ENCODE measurements around the gene ANKS1B. TPM values are rescaled to one million over a fixed set of nuclear protein-coding genes. Genes with fewer than 3 reads are reported as not detected.
"Not testable (repeated sequence)": the region's sequence is repeated elsewhere in the genome, so short reads cannot be mapped to it uniquely, and the experiment has no call there.

The ANKS1B gene
- polyA plus RNA-seq, 1 experiment, result 0.27 TPM

- Histone ChIP-seq H3K36me3 (ENCODE audit: control insufficient read depth, insufficient read depth, low read length) (no peaks in the 10 kb centered on the region), H3K4me3 (ENCODE audit: low read depth, low read length) (no peak overlapping the region), H3K27me3 (ENCODE audit: control insufficient read depth, insufficient read depth, low read length) (no peaks in the 10 kb centered on the region)
- no peak for TF ChIP-seq CTCF (IDR thresholded peaks at IDR 0.05; ENCODE audit: insufficient read depth, low read depth, low read length)
- ChIA-PET CTCF (no interaction called here), POLR2A (no interaction called here)
- no peak for DNase-seq (ENCODE audit: low read depth)
Observed at GRCh38 chr12:99036566-99036965, 948.2 kb downstream of the ANKS1B start.

- no peak for TF ChIP-seq CTCF (IDR thresholded peaks at IDR 0.05; ENCODE audit: insufficient read depth, low read depth, low read length)
- CTCF ChIA-PET, result no interaction called here
- POLR2A ChIA-PET, result no interaction called here
- DNase-seq (ENCODE audit: low read depth), result no peak
- H3K36me3 ChIP-seq (ENCODE audit: control insufficient read depth, insufficient read depth, low read length), result no peaks in the 10 kb centered on the region
- no peak overlapping the region for H3K4me3 ChIP-seq (ENCODE audit: low read depth, low read length)
- no peaks in the 10 kb centered on the region for H3K27me3 ChIP-seq (ENCODE audit: control insufficient read depth, insufficient read depth, low read length)
Observed at GRCh38 chr12:99035803-99036202, 948.9 kb downstream of the ANKS1B start.

GRCh38 chr12:99034201-99034600 is 950.5 kb downstream of the ANKS1B start:
- H3K4me3 ChIP-seq (ENCODE audit: low read depth, low read length); H3K27me3 ChIP-seq (ENCODE audit: control insufficient read depth, insufficient read depth, low read length); H3K36me3 ChIP-seq (ENCODE audit: control insufficient read depth, insufficient read depth, low read length); POLR2A ChIA-PET; DNase-seq (ENCODE audit: low read depth): not testable (repeated sequence)
- CTCF ChIA-PET, result interaction anchor here (0.9 to 1.0 kb wide), 2 partner anchors 9 to 733 kb away, joined by 3 to 4 read pairs; no protein-coding TSS in a partner anchor

GRCh38 chr12:99029511-99030271 is 955.0 kb downstream of the ANKS1B start:
- TF ChIP-seq CTCF (IDR thresholded peaks at IDR 0.05; ENCODE audit: insufficient read depth, low read depth, low read length), result no peak
- Histone ChIP-seq H3K36me3 (ENCODE audit: control insufficient read depth, insufficient read depth, low read length) (no peaks in the 10 kb centered on the region), H3K4me3 (ENCODE audit: low read depth, low read length) (no peak overlapping the region), H3K27me3 (ENCODE audit: control insufficient read depth, insufficient read depth, low read length) (no peaks in the 10 kb centered on the region)
- ChIA-PET CTCF (no interaction called here), POLR2A (no interaction called here)
- no peak for DNase-seq (ENCODE audit: low read depth)

GRCh38 chr12:99027461-99027860 is 957.3 kb downstream of the ANKS1B start:
- Histone ChIP-seq H3K27me3 (ENCODE audit: control insufficient read depth, insufficient read depth, low read length) (no peaks in the 10 kb centered on the region), H3K36me3 (ENCODE audit: control insufficient read depth, insufficient read depth, low read length) (no peaks in the 10 kb centered on the region), H3K4me3 (ENCODE audit: low read depth, low read length) (no peak overlapping the region)
- TF ChIP-seq CTCF (IDR thresholded peaks at IDR 0.05; ENCODE audit: insufficient read depth, low read depth, low read length), result no peak
- CTCF ChIA-PET, result no interaction called here
- no peak for DNase-seq (ENCODE audit: low read depth)
- POLR2A ChIA-PET, result no interaction called here

GRCh38 chr12:99027055-99027393 is 957.7 kb downstream of the ANKS1B start:
- ChIA-PET CTCF (no interaction called here), POLR2A (no interaction called here)
- no peak for TF ChIP-seq CTCF (IDR thresholded peaks at IDR 0.05; ENCODE audit: insufficient read depth, low read depth, low read length)
- no peak for DNase-seq (ENCODE audit: low read depth)
- Histone ChIP-seq H3K4me3 (ENCODE audit: low read depth, low read length) (no peak overlapping the region), H3K27me3 (ENCODE audit: control insufficient read depth, insufficient read depth, low read length) (no peaks in the 10 kb centered on the region), H3K36me3 (ENCODE audit: control insufficient read depth, insufficient read depth, low read length) (no peaks in the 10 kb centered on the region)
